ENCODE data around the gene LEFTY2.
"Not testable (repeated sequence)": the region's sequence is repeated elsewhere in the genome, so short reads cannot be mapped to it uniquely, and the experiment has no call there.

The LEFTY2 gene, protein sequence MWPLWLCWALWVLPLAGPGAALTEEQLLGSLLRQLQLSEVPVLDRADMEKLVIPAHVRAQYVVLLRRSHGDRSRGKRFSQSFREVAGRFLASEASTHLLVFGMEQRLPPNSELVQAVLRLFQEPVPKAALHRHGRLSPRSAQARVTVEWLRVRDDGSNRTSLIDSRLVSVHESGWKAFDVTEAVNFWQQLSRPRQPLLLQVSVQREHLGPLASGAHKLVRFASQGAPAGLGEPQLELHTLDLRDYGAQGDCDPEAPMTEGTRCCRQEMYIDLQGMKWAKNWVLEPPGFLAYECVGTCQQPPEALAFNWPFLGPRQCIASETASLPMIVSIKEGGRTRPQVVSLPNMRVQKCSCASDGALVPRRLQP

DNA sequence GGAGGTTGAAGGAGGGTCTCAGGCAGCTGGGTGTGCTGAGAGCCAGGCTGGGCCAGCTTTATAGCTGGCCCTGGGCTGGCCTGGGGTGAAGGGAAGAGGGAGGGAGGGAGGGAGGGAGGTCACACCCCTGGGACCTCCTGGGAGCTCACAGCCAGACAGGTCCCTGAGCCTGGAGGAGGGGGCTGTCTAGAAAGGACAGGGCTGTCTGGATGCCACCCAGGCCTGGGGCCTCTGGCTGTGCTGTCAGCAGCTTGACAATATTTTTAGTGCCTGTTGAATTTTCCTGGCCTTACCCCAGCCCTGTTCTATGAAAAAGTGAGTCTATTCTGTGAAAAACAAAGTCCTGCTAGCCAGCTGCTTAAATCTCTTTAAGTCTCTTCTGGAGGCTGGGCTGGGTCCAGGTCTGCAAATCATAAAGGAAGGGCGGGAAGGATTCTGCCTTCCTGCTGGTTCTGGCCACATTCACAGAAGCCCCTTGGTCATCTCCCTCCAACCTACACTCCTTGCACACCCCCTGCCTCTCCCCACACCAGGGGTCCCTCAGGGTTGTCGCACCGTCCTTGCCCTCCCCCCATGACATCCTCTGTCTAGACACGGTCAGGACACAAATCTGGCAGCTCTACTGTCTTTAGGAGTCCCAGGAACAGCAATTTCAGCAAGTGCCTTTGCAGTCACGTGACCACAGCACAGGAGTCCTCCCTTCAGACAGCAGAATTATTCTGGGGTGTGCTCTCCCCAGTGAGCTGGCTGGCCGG, at the start of gene LEFTY2:
Gene LEFTY2, minus strand, starts transcription at position 34 of the 755 bp plus-strand sequence. CDS start 80 bp downstream, outside the sequence.
- Histone ChIP-seq H3K36me3 (ENCODE audit: control insufficient read depth, insufficient read depth, low read length) (no peaks in the 10 kb centered on the region), H3K9ac (ENCODE audit: low read length) (no peak within 1 kb of the TSS), H3K4me3 (ENCODE audit: low read length) (no peak within 1 kb of the TSS), H3K27me3 (ENCODE audit: control insufficient read depth, insufficient read depth, low read length) (no peaks in the 10 kb centered on the region), H3K4me1 (ENCODE audit: control insufficient read depth, insufficient read depth, low read length) (peaks cover 14% of the 10 kb centered on the region), H3K27ac (ENCODE audit: low read depth, low read length) (peak within 1 kb of the TSS; percentile 49)

DNA sequence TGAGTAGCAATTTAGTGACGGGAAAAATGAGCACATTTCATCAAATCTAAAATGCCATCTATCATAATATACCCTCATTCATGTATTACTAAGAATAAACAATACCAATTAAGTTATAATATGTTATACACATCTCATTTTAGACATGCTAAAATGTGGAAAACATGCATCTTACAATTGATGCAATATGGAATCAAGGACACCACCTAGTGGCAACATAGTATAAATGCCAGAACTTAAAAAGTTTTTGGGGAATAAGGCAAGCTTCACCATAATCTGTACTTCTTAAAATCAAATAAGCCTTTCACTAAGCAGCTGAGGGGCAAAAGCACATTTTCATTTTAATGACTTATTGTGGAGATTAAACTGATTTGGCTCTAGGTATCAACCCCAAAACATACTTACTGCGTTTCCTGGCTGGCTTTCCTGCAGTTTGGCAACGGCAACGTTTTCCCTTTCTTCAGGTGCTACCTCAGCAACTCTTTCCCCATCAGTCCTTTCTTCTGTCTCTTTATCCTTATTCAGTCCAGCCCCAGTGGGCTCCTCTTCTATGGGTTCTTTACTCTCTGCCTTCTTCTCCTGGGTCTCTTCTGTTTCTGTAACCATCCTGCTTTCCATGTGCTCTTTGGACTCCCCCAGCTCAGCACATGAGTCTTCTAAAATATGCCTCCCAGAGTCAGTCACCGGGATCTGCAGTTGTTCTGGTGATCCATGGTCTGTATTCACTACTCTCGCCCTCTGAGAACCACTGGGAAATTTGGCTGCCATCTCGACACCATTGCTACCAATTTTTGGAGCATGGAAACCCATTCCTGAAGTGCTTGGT, 46.7 kb upstream of the LEFTY2 start:
- H3K4me3 ChIP-seq (ENCODE audit: low read length), result no peak overlapping the region
- H3K36me3 ChIP-seq (ENCODE audit: control insufficient read depth, insufficient read depth, low read length), result peaks cover 28% of the 10 kb centered on the region
- H3K9ac ChIP-seq (ENCODE audit: low read length), result no peak overlapping the region
- H3K27me3 ChIP-seq (ENCODE audit: control insufficient read depth, insufficient read depth, low read length), result no peaks in the 10 kb centered on the region
- no peak overlapping the region for H3K27ac ChIP-seq (ENCODE audit: low read depth, low read length)
- H3K4me1 ChIP-seq (ENCODE audit: control insufficient read depth, insufficient read depth, low read length), result no peaks in the 10 kb centered on the region

DNA sequence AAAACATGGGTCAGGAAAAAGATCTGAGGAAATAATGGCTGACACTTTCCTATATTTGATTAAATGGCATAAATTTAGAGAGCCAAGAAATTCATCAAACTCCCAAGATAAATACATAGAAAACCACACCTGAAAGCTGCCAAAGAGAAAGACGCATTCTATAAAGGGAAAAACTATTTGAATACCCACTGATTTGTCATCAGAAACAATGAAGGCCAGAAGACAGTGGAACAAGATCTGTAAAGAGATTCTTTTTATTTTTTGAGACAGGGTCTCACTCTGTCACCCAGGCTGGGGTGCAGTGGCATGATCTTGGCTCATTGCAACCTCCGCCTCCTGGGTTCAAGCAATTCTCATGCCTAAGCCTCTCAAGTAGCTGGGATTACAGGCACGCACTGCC, 40.7 kb upstream of the LEFTY2 start:
- Histone ChIP-seq H3K4me3 (ENCODE audit: low read length) (no peak overlapping the region), H3K36me3 (ENCODE audit: control insufficient read depth, insufficient read depth, low read length) (peaks cover 20% of the 10 kb centered on the region), H3K9ac (ENCODE audit: low read length) (no peak overlapping the region), H3K27ac (ENCODE audit: low read depth, low read length) (no peak overlapping the region), H3K27me3 (ENCODE audit: control insufficient read depth, insufficient read depth, low read length) (no peaks in the 10 kb centered on the region), H3K4me1 (ENCODE audit: control insufficient read depth, insufficient read depth, low read length) (no peaks in the 10 kb centered on the region)

DNA sequence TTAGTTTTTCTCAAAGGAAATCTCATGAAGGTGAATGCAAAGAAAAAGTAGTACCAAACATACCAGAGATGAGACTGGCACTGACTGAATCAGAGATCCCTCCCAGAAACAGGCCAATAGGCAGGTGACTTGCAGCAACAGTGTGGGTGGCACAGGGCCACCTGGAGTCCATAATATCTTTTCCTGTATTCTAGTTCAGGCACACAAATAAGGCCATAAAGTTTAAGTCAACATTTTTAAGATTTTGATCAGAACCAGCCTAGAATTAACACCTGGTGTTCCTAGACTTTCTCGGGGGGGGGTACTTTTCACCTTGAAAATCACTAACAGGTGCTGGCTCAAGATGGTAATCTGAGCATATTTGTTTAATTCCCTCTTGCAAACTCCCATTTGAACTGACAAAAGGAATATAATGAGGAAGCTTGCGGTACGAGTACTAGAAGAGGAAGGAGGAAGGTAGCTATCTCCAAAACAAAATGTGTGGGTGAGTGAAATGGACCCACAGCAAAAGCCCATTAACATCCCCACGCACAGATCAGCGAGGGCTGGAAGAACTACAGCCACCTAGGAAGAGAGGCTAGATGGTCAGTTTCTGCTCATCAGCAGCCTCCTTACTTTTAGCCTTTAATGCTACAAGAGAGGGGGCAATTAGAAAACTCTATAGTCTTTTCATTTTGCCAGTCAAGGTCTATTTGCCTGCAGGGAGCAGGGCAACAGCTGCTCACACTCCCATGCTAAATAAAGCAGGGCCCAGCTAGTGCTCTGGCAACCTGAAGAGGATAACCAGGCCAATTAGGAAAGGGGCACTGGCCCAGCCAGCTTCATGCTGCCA, 39.2 kb upstream of the LEFTY2 start:
- Histone ChIP-seq H3K9ac (ENCODE audit: low read length) (no peak overlapping the region), H3K27ac (ENCODE audit: low read depth, low read length) (no peak overlapping the region), H3K27me3 (ENCODE audit: control insufficient read depth, insufficient read depth, low read length) (no peaks in the 10 kb centered on the region), H3K4me1 (ENCODE audit: control insufficient read depth, insufficient read depth, low read length) (peaks cover 2% of the 10 kb centered on the region), H3K4me3 (ENCODE audit: low read length) (no peak overlapping the region), H3K36me3 (ENCODE audit: control insufficient read depth, insufficient read depth, low read length) (peaks cover 18% of the 10 kb centered on the region)

DNA sequence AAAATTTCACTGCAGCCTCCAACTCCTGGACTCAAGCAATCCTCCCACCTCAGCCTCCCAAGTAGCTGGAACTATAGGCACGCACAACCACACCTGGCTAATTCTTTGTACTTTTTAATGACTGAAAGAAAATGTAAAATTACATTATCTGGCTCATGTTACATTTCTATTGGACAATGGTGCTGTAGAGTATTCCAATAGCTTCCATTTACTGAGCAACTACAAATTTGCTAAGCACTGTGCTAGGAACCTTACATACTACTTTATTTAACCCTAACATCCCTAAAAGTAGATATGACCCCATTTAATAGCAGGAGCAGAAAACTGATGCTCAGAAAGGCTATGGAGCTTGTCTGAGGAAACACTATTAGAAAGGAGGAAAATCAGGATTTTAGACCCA, 38.4 kb upstream of the LEFTY2 start:
- Histone ChIP-seq H3K4me3 (ENCODE audit: low read length) (no peak overlapping the region), H3K9ac (ENCODE audit: low read length) (no peak overlapping the region), H3K27ac (ENCODE audit: low read depth, low read length) (no peak overlapping the region), H3K4me1 (ENCODE audit: control insufficient read depth, insufficient read depth, low read length) (peaks cover 2% of the 10 kb centered on the region), H3K36me3 (ENCODE audit: control insufficient read depth, insufficient read depth, low read length) (peaks cover 15% of the 10 kb centered on the region), H3K27me3 (ENCODE audit: control insufficient read depth, insufficient read depth, low read length) (no peaks in the 10 kb centered on the region)

DNA sequence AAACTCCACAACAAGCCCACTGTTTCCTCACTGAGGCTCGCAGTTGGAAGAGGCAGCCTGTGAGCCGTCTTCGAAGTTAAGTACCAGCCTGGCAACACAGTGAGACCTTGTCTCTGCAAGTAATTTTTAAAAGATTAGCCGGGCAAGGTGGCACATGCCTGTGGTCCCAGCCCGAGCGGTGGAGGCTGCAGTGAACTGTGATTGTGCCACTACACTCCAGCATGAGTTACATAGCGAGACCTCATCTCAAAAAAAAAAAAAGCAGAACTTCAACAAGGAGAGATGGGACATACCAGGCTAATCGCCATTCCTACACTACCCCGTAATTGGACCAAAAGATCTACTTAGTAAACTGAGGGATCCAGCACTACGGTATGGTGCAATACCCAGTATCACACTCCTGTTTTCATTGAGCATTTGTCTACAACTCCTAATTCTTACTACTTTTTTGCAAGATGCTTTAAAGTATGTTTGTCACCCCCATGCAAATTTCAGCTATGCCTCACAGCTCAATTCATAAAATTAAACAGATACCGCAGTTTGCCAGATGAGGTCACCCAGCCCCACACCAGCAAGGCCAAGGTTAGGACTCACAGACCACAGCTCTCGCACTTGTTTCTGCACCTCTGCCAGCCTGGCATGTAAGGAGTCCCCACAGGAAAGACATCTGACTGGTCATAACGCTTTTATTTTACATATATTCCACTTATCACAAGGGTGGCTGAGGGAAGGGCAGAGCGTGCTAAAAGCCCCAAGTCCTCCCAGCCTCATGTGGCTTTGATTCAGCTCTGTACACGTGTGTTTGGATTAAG, 37.1 kb upstream of the LEFTY2 start:
- Histone ChIP-seq H3K27me3 (ENCODE audit: control insufficient read depth, insufficient read depth, low read length) (no peaks in the 10 kb centered on the region), H3K27ac (ENCODE audit: low read depth, low read length) (no peak overlapping the region), H3K36me3 (ENCODE audit: control insufficient read depth, insufficient read depth, low read length) (peaks cover 12% of the 10 kb centered on the region), H3K9ac (ENCODE audit: low read length) (no peak overlapping the region), H3K4me1 (ENCODE audit: control insufficient read depth, insufficient read depth, low read length) (peaks cover 2% of the 10 kb centered on the region), H3K4me3 (ENCODE audit: low read length) (no peak overlapping the region)

DNA sequence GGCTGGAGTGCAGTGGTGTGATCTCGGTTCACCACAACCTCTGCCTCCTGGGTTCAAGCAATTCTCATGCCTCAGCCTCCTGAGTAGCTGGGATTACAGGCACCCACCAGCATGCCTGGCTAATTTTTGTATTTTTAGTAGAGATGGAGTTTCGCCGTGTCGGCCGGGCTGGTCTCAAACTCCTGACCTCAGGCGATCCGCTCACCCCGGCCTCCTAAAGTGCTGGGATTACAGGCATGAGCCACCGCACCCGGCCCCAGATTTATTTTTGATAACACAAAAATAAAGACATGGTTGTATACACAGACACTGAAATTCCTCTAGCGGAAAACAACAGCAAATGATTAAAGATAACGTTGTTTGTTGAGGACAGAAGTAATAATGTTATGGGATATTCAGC, 34.1 kb upstream of the LEFTY2 start:
- H3K4me1 ChIP-seq (ENCODE audit: control insufficient read depth, insufficient read depth, low read length); H3K9ac ChIP-seq (ENCODE audit: low read length); H3K27me3 ChIP-seq (ENCODE audit: control insufficient read depth, insufficient read depth, low read length); H3K27ac ChIP-seq (ENCODE audit: low read depth, low read length); H3K4me3 ChIP-seq (ENCODE audit: low read length): not testable (repeated sequence)
- peaks cover 10% of the 10 kb centered on the region for H3K36me3 ChIP-seq (ENCODE audit: control insufficient read depth, insufficient read depth, low read length)

DNA sequence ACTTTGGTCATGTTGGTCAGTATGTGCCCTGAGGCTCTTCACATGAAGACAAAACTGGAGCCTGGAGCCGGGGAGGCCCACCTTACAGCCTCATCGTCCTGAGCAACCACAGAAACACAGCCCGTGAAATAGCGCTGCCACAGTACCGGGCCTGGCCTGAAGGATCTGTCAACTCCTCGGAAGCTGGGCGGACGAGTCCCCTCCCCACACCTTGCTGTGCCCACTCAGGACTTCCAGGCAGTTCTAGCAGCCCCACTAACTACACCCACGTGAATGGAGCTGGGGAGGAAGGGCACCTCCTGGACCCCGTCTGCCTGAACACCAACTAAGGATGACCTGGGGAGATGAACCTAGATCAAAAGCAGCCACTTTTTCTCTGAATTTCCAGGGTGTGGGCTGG, 33.4 kb upstream of the LEFTY2 start:
- peaks cover 9% of the 10 kb centered on the region for H3K36me3 ChIP-seq (ENCODE audit: control insufficient read depth, insufficient read depth, low read length)
- no peaks in the 10 kb centered on the region for H3K27me3 ChIP-seq (ENCODE audit: control insufficient read depth, insufficient read depth, low read length)
- H3K4me1 ChIP-seq (ENCODE audit: control insufficient read depth, insufficient read depth, low read length), result peaks cover 2% of the 10 kb centered on the region
- no peak overlapping the region for H3K4me3 ChIP-seq (ENCODE audit: low read length)
- no peak overlapping the region for H3K27ac ChIP-seq (ENCODE audit: low read depth, low read length)
- no peak overlapping the region for H3K9ac ChIP-seq (ENCODE audit: low read length)

DNA sequence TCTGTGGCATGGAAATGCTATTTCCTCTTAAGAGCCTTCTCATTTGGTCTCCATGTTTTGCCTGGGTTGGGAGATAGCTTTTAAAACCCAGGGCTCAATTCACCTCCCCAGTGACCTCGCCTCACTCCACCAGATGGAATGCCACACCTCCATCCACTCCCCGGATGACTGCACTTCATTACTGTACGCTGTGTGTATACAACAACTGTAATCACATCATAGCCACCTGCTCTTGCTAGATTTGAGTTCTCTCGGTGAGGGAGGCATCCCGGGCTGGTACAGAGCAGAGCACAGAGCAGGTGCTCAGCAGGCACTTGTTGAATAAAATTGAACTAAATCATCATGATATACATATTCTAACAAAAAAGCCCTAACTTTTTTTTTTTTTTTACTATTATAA, 32.1 kb upstream of the LEFTY2 start:
- no peaks in the 10 kb centered on the region for H3K27me3 ChIP-seq (ENCODE audit: control insufficient read depth, insufficient read depth, low read length)
- H3K9ac ChIP-seq (ENCODE audit: low read length), result no peak overlapping the region
- peaks cover 2% of the 10 kb centered on the region for H3K4me1 ChIP-seq (ENCODE audit: control insufficient read depth, insufficient read depth, low read length)
- peaks cover 3% of the 10 kb centered on the region for H3K36me3 ChIP-seq (ENCODE audit: control insufficient read depth, insufficient read depth, low read length)
- no peak overlapping the region for H3K27ac ChIP-seq (ENCODE audit: low read depth, low read length)
- no peak overlapping the region for H3K4me3 ChIP-seq (ENCODE audit: low read length)

DNA sequence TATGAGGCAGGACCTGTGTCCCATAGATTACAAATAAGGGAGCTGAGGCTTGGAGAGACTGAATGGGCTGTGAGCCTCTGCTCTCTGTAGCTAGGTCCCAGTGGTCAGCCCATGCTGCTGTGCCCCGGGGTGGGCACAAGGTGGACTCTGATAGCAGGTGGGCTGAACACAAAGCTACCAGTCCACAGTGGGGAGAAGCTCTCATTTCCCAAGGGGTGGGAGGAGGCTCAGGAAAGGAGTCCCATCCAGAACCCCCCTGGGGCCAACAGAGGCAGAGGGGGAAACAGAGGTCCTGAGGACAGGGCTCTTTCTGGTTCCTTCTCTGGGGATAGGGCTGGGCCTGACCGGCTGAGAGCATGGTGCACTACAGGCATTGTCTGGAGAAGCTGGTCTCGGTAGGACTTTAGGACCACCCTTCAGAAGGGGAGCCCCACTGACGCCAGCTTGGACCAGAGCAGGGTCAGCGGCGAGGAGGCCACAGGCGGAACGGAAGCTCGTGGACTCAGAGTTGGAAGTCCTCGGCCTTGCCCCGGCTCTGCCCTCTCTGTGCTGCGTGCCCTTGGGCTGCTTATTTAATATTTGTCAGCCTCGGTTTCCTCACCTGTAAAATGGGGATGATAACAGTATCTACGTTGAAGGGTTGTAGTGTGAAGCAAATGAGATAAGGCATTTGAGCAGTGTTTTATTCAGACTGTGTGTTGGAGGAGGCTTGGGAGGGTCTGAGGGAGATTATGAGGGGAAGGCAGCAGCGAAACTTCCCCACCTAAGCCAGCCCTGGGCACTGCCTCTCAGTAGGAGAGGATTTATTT, 31.5 kb upstream of the LEFTY2 start:
- H3K9ac ChIP-seq (ENCODE audit: low read length), result no peak overlapping the region
- H3K27ac ChIP-seq (ENCODE audit: low read depth, low read length), result no peak overlapping the region

More for the DNA sequence above, 31.5 kb upstream of the LEFTY2 start:
- Histone ChIP-seq H3K4me3 (ENCODE audit: low read length) (no peak overlapping the region), H3K4me1 (ENCODE audit: control insufficient read depth, insufficient read depth, low read length) (peaks cover 2% of the 10 kb centered on the region), H3K36me3 (ENCODE audit: control insufficient read depth, insufficient read depth, low read length) (peaks cover under 1% of the 10 kb centered on the region), H3K27me3 (ENCODE audit: control insufficient read depth, insufficient read depth, low read length) (no peaks in the 10 kb centered on the region)

Measured in rectal smooth muscle tissue (tissue), 1 donor.